NCI-H526 treated with DMSO at 0.1 percent for 48 hours (cell line): ENCODE results near the gene CAMKMT.
A peak's percentile ranks its signal among the peaks of the same experiment; 100 is the strongest.
"Not testable (repeated sequence)": the region's sequence is repeated elsewhere in the genome, so short reads cannot be mapped to it uniquely, and the experiment has no call there.

Experiments used
- DNase-seq: peaks from one replicate; lab custom pipeline; 2025; lab: John Stamatoyannopoulos, UW

Gene CAMKMT

GRCh38 chr2:44505664-44506063, 143.9 kb downstream of the CAMKMT start:
- not testable (repeated sequence) for DNase-seq

GRCh38 chr2:44510246-44510645, 148.5 kb downstream of the CAMKMT start:
- DNase-seq = no peak

- DNase-seq = no peak
These were observed 153.7 kb downstream of the CAMKMT start for GRCh38 chr2:44515416-44515815.

- DNase-seq = no peak
These were observed 157.3 kb downstream of the CAMKMT start for GRCh38 chr2:44519026-44519425.

- no peak for DNase-seq
These were observed 161.1 kb downstream of the CAMKMT start for GRCh38 chr2:44522846-44523245.

GRCh38 chr2:44524347-44524926, 162.7 kb downstream of the CAMKMT start:
- DNase-seq = no peak

- DNase-seq = no peak
These were observed 164.6 kb downstream of the CAMKMT start for GRCh38 chr2:44526352-44526751.

- no peak for DNase-seq
These were observed 166.8 kb downstream of the CAMKMT start for GRCh38 chr2:44528595-44528994.

- DNase-seq = no peak
These were observed 167.7 kb downstream of the CAMKMT start for GRCh38 chr2:44529448-44529847.

- DNase-seq = no peak
These were observed 169.5 kb downstream of the CAMKMT start for GRCh38 chr2:44531289-44531688.

- DNase-seq = no peak
These were observed 170.3 kb downstream of the CAMKMT start for GRCh38 chr2:44532031-44532430.

- no peak for DNase-seq
These were observed 171.8 kb downstream of the CAMKMT start for GRCh38 chr2:44533508-44533907.

GRCh38 chr2:44535376-44535775, 173.6 kb downstream of the CAMKMT start:
- DNase-seq = no peak

- no peak for DNase-seq
These were observed 175.5 kb downstream of the CAMKMT start for GRCh38 chr2:44537264-44537663.

GRCh38 chr2:44542520-44542919, 180.8 kb downstream of the CAMKMT start:
- no peak for DNase-seq

- DNase-seq = peak; percentile 3
These were observed 182.3 kb downstream of the CAMKMT start for GRCh38 chr2:44543773-44544725.

GRCh38 chr2:44545005-44545404, 183.3 kb downstream of the CAMKMT start:
- no peak for DNase-seq

- no peak for DNase-seq
These were observed 184.8 kb downstream of the CAMKMT start for GRCh38 chr2:44546459-44547127.

- no peak for DNase-seq
These were observed 186.0 kb downstream of the CAMKMT start for GRCh38 chr2:44547718-44548117.

GRCh38 chr2:44548221-44549098, 186.7 kb downstream of the CAMKMT start:
- DNase-seq = no peak

- DNase-seq = no peak
These were observed 187.3 kb downstream of the CAMKMT start for GRCh38 chr2:44549099-44549471.

GRCh38 chr2:44549856-44550255, 188.1 kb downstream of the CAMKMT start:
- no peak for DNase-seq
